Measurements from ENCODE around the gene TBX15. TPM values are rescaled to one million over a fixed set of nuclear protein-coding genes. Genes with fewer than 3 reads are reported as not detected.

Gene TBX15
- total and polyA plus RNA-seq, 2 experiments from 2014 or later: 0.21 TPM; not detected in 1

- peak; percentile 16 to 79 for TF ChIP-seq CTCF (conservative IDR thresholded peaks at IDR 0.05; ENCODE audit: low read depth in 2 of 2)
Measured at GRCh38 chr1:118928739-118929554, 59.2 kb downstream of the TBX15 start (continued).

- no peak for DNase-seq (ENCODE audit: low spot score)
- no peak for ATAC-seq
- Histone ChIP-seq H3K4me2 (no peak overlapping the region), H2AFZ (no peak overlapping the region), H3F3A (replicated peaks; ENCODE audit: low read depth) (no peaks in the 10 kb centered on the region), H4K20me1 (replicated peaks; ENCODE audit: insufficient read depth) (no peaks in the 10 kb centered on the region), H3K4me3 (no peak overlapping the region), H3K27me3 (ENCODE audit: insufficient read depth) (no peaks in the 10 kb centered on the region), H3K4me1 (ENCODE audit: insufficient read depth) (no peaks in the 10 kb centered on the region), H3K9me2 (ENCODE audit: insufficient read depth) (no peaks in the 10 kb centered on the region), H3K27ac (ENCODE audit: low read depth) (no peak overlapping the region), H3K36me3 (ENCODE audit: insufficient read depth) (no peaks in the 10 kb centered on the region), H3K79me2 (replicated peaks; ENCODE audit: insufficient read depth) (no peaks in the 10 kb centered on the region)
- Mint-ChIP-seq H3K27ac (no peak overlapping the region), H3K4me3 (no peak overlapping the region), H3K36me3 (ENCODE audit: low read depth) (no peaks in the 10 kb centered on the region), H3K9me3 (no peaks in the 10 kb centered on the region), H3K4me1 (peaks cover 12% of the 10 kb centered on the region), H3K27me3 (ENCODE audit: insufficient read depth, low read depth, poor library complexity) (no peaks in the 10 kb centered on the region)
- TF ChIP-seq CREB1 (CRISPR knock-in tag; IDR thresholded peaks at IDR 0.05; ENCODE audit: low read depth): no peak
- no peak for TF ChIP-seq JUNB (IDR thresholded peaks at IDR 0.05; ENCODE audit: unreplicated experiment)
- no peak for TF ChIP-seq EZH2phosphoT487 (IDR thresholded peaks at IDR 0.05; ENCODE audit: unreplicated experiment)
- no peak for TF ChIP-seq EZH2 (IDR thresholded peaks at IDR 0.05; ENCODE audit: low read depth, unreplicated experiment)
- TF ChIP-seq ETS1 (IDR thresholded peaks at IDR 0.05): no peak
- no peak for TF ChIP-seq ZNF331 (CRISPR knock-in tag; IDR thresholded peaks at IDR 0.05; ENCODE audit: low read depth)
- no peak for TF ChIP-seq NANOG (IDR thresholded peaks at IDR 0.05; ENCODE audit: borderline replicate concordance)
- no peak for TF ChIP-seq STAT1 (IDR thresholded peaks at IDR 0.05; ENCODE audit: unreplicated experiment)
- TF ChIP-seq REST (IDR thresholded peaks at IDR 0.05; ENCODE audit: unreplicated experiment): no peak
Measured at GRCh38 chr1:118927427-118928187, 60.5 kb downstream of the TBX15 start.

Measured in GM23338 (cell line).